ENCODE measurements around the gene ZBTB4.

Gene ZBTB4

DNA sequence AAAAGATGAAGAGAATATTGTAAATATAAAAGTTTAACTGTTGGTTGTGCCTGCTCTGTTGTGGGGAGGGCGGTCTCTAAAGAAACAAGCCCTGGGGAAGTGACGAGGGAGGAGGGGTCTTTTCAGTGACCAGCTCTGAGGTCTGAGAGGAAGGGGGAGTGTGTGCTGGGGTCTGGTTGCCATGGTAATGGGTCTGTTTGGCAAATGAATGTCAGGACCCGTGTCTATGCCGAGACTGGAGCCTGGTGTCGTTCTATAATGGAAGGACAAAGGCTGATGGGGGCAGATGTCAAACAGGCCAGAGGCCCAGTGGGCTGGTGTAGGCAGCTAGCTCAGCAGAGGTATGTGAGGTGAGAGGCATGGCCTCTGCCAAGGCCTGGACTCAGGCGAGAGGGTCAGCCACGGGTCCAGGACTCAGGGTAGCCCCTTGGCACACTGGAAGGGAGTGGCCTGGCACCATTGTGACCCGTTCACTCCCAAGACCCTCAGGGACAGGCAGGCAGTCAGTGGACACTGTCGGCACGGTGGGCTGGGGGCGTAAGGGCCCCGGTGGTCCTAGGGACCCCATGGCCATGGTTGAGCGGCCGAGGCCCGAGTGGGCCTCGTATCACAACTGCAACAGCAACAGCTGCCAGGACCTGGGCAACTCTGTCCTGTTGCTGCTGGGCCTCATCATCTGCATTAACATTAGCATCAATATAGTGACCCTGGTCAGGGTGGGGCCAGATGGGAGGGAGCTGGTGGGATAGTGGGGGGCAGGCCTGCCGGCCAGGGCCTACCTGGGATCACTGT lies 59.4 kb downstream of the ZBTB4 start, which contains the start of gene SPEM1:
TSS of gene SPEM1 (plus strand) at position 506 of the 792 bp plus-strand sequence. CDS start at position 567, 61 bp downstream.
- no peaks in the 10 kb centered on the region for H3K9me3 ChIP-seq (ENCODE audit: insufficient read depth, low read depth, low read length)
- no peak within 1 kb of the TSS for H2AFZ ChIP-seq (ENCODE audit: low read length)
- no peaks in the 10 kb centered on the region for H3K36me3 ChIP-seq (ENCODE audit: insufficient read depth, low read length)
- TF ChIP-seq EZH2phosphoT487 (IDR thresholded peaks at IDR 0.05; ENCODE audit: borderline replicate concordance): no peak
- TF ChIP-seq, protein P1, sequence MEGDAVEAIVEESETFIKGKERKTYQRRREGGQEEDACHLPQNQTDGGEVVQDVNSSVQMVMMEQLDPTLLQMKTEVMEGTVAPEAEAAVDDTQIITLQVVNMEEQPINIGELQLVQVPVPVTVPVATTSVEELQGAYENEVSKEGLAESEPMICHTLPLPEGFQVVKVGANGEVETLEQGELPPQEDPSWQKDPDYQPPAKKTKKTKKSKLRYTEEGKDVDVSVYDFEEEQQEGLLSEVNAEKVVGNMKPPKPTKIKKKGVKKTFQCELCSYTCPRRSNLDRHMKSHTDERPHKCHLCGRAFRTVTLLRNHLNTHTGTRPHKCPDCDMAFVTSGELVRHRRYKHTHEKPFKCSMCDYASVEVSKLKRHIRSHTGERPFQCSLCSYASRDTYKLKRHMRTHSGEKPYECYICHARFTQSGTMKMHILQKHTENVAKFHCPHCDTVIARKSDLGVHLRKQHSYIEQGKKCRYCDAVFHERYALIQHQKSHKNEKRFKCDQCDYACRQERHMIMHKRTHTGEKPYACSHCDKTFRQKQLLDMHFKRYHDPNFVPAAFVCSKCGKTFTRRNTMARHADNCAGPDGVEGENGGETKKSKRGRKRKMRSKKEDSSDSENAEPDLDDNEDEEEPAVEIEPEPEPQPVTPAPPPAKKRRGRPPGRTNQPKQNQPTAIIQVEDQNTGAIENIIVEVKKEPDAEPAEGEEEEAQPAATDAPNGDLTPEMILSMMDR (conservative IDR thresholded peaks at IDR 0.05; ENCODE audit: low read length): no peak
- no peaks in the 10 kb centered on the region for H3K27me3 ChIP-seq (ENCODE audit: insufficient read depth, low read length, poor library complexity, severe bottlenecking)
- H3K4me1 ChIP-seq (ENCODE audit: insufficient read depth, low read length, poor library complexity, severe bottlenecking): no peaks in the 10 kb centered on the region
- no peaks in the 10 kb centered on the region for H3F3A ChIP-seq (ENCODE audit: low read depth)
- H3K9ac ChIP-seq (ENCODE audit: low read depth, low read length, poor library complexity, severe bottlenecking): no peak within 1 kb of the TSS
- no peaks in the 10 kb centered on the region for H4K20me1 ChIP-seq (ENCODE audit: insufficient read depth, low read length, poor library complexity, severe bottlenecking)
- no peak within 1 kb of the TSS for H3K4me3 ChIP-seq (ENCODE audit: low read length, poor library complexity, severe bottlenecking)
- no peaks in the 10 kb centered on the region for H3K79me2 ChIP-seq (ENCODE audit: insufficient read depth, low read length)
- no peaks in the 10 kb centered on the region for H3K9me2 ChIP-seq (replicated peaks; ENCODE audit: low read depth, low read length)
- no peak within 1 kb of the TSS for H3K4me2 ChIP-seq (ENCODE audit: low read depth, low read length, poor library complexity, severe bottlenecking)

GRCh38 chr17:7418472-7419152 lies 60.8 kb downstream of the ZBTB4 start:
- no peak for TF ChIP-seq EZH2phosphoT487 (IDR thresholded peaks at IDR 0.05; ENCODE audit: borderline replicate concordance)
- TF ChIP-seq, protein P1 (conservative IDR thresholded peaks at IDR 0.05; ENCODE audit: low read length): no peak
- Histone ChIP-seq H3K9me3 (ENCODE audit: insufficient read depth, low read depth, low read length) (no peaks in the 10 kb centered on the region), H3K4me2 (ENCODE audit: low read depth, low read length, poor library complexity, severe bottlenecking) (no peak overlapping the region), H3K79me2 (ENCODE audit: insufficient read depth, low read length) (no peaks in the 10 kb centered on the region), H3K27me3 (ENCODE audit: insufficient read depth, low read length, poor library complexity, severe bottlenecking) (no peaks in the 10 kb centered on the region), H3K9ac (ENCODE audit: low read depth, low read length, poor library complexity, severe bottlenecking) (no peak overlapping the region), H2AFZ (ENCODE audit: low read length) (no peak overlapping the region), H3K4me3 (ENCODE audit: low read length, poor library complexity, severe bottlenecking) (no peak overlapping the region), H4K20me1 (ENCODE audit: insufficient read depth, low read length, poor library complexity, severe bottlenecking) (no peaks in the 10 kb centered on the region), H3F3A (ENCODE audit: low read depth) (no peaks in the 10 kb centered on the region), H3K36me3 (ENCODE audit: insufficient read depth, low read length) (no peaks in the 10 kb centered on the region), H3K9me2 (replicated peaks; ENCODE audit: low read depth, low read length) (no peaks in the 10 kb centered on the region), H3K4me1 (ENCODE audit: insufficient read depth, low read length, poor library complexity, severe bottlenecking) (no peaks in the 10 kb centered on the region)

DNA sequence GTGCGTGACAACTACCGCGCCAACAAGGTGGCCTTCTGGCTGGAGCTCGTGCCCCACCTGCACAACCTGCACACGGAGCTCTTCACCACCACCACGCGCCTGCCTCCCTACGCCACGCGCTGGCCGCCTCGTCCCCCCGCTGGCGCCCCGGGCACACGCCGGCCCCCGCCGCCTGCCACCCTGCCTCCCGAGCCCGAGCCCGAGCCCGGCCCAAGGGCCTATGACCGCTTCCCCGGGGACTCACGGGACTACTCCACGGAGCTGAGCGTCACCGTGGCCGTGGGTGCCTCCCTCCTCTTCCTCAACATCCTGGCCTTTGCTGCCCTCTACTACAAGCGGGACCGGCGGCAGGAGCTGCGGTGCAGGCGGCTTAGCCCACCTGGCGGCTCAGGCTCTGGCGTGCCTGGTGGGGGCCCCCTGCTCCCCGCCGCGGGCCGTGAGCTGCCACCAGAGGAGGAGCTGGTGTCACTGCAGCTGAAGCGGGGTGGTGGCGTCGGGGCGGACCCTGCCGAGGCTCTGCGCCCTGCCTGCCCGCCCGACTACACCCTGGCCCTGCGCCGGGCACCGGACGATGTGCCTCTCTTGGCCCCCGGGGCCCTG lies 62.3 kb downstream of the ZBTB4 start:
- TF ChIP-seq, protein P1 (conservative IDR thresholded peaks at IDR 0.05; ENCODE audit: low read length): no peak
- TF ChIP-seq EZH2phosphoT487 (IDR thresholded peaks at IDR 0.05; ENCODE audit: borderline replicate concordance): no peak
- Histone ChIP-seq H3K4me1 (ENCODE audit: insufficient read depth, low read length, poor library complexity, severe bottlenecking) (no peaks in the 10 kb centered on the region), H3K9me3 (ENCODE audit: insufficient read depth, low read depth, low read length) (no peaks in the 10 kb centered on the region), H3K36me3 (ENCODE audit: insufficient read depth, low read length) (no peaks in the 10 kb centered on the region), H2AFZ (ENCODE audit: low read length) (no peak overlapping the region), H3K27me3 (ENCODE audit: insufficient read depth, low read length, poor library complexity, severe bottlenecking) (no peaks in the 10 kb centered on the region), H3K9ac (ENCODE audit: low read depth, low read length, poor library complexity, severe bottlenecking) (no peak overlapping the region), H4K20me1 (ENCODE audit: insufficient read depth, low read length, poor library complexity, severe bottlenecking) (no peaks in the 10 kb centered on the region), H3K79me2 (ENCODE audit: insufficient read depth, low read length) (no peaks in the 10 kb centered on the region), H3K4me2 (ENCODE audit: low read depth, low read length, poor library complexity, severe bottlenecking) (no peak overlapping the region), H3K4me3 (ENCODE audit: low read length, poor library complexity, severe bottlenecking) (no peak overlapping the region), H3F3A (ENCODE audit: low read depth) (no peaks in the 10 kb centered on the region), H3K9me2 (replicated peaks; ENCODE audit: low read depth, low read length) (no peaks in the 10 kb centered on the region)
